HCT116 (cell line): ENCODE data around the gene RTN4RL2. TPM values are rescaled to one million over a fixed set of nuclear protein-coding genes. Genes with fewer than 3 reads are reported as not detected.

Experiments used
- RAD21 ChIP-seq: IDR thresholded peaks from 2 replicates; pipeline ENCODE4 v1.6.1; 2012; ENCODE audit warnings: low read depth, mild to moderate bottlenecking
- SP1 ChIP-seq: IDR thresholded peaks from 2 replicates; pipeline ENCODE4 v1.6.1; 2012; ENCODE audit warnings: low read depth
- TCF7L2 ChIP-seq: IDR thresholded peaks from 2 replicates; pipeline ENCODE4 v1.7.0; 2011; ENCODE audit warnings: borderline replicate concordance, inconsistent platforms; ENCODE audit not compliant: insufficient read depth, insufficient read length; ENCODE audit errors: extremely low read depth
- total RNA-seq: library from RNA; stranded (reverse); gene quantifications from one replicate; pipeline ENCODE4 v1.2.1, GENCODE V29; 2021; ENCODE audit not compliant: unreplicated experiment
- TF ChIP-seq, protein P1 (sequence below): IDR thresholded peaks from 2 replicates; pipeline ENCODE4 v1.6.1; 2012; ENCODE audit warnings: low read depth
- TF ChIP-seq, protein P2 (sequence below), 3 experiments: fragments of 200-600 bp in 1 of 3; sonication (generic) in 1 of 3; IDR thresholded peaks in 2 of 3; conservative IDR thresholded peaks in 1 of 3; 2 replicates each; pipeline ENCODE4 v1.5.1; 2012 to 2017; ENCODE audit warnings: low read depth in 2 of 3, low read length in 2 of 3, antibody characterized with exemption in 1 of 3, borderline replicate concordance in 1 of 3, control low read depth in 1 of 3, mild to moderate bottlenecking in 1 of 3, mixed read lengths in 1 of 3, mixed run types in 1 of 3, moderate library complexity in 1 of 3; ENCODE audit not compliant: insufficient read depth in 1 of 3

The RTN4RL2 gene
- total RNA-seq, 1 experiment from 2014 or later = 24.0 TPM

DNA sequence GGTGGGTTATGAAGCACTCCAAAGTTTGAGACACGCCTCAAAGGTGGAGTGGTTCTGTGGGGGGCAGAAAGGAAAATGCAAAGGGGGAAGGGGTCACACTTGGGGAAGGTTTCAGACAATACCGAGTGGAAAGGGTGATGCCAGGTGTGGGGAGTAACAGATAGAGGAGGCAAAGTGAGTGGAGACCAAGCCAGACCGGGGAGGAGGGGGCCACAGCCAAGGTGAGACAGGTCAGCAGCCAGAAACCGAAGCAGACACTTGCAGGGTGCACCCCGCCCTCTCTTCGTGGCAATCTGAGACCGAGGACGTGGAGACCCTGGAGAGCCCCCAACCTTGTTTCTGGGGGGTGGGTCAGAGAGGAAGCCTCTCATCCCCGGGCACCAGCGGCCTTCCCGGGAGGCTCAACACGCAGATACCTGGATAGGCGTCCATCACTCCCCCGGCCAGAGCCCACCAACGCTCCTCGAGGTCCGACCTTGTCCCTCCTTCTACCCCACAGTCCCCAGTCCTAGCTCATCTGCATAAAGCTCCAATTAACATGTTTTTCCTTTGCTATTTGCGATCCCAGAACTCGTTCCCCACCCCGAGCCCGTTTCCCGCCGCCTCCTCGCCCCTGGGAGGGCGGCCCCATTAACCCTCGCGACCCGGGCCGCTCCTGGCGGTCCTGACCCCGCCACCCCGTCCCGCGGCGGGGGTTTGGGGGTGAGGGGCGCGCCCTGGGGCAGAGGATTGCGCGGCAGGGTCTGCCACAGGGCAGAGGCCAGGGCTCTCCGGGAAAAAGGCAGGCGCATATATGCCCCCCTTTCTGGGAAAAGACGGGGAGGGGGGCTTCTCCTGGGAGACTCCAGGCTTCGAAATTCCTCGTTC, 21.8 kb downstream of the RTN4RL2 start (continued):
- TF ChIP-seq, protein P1, sequence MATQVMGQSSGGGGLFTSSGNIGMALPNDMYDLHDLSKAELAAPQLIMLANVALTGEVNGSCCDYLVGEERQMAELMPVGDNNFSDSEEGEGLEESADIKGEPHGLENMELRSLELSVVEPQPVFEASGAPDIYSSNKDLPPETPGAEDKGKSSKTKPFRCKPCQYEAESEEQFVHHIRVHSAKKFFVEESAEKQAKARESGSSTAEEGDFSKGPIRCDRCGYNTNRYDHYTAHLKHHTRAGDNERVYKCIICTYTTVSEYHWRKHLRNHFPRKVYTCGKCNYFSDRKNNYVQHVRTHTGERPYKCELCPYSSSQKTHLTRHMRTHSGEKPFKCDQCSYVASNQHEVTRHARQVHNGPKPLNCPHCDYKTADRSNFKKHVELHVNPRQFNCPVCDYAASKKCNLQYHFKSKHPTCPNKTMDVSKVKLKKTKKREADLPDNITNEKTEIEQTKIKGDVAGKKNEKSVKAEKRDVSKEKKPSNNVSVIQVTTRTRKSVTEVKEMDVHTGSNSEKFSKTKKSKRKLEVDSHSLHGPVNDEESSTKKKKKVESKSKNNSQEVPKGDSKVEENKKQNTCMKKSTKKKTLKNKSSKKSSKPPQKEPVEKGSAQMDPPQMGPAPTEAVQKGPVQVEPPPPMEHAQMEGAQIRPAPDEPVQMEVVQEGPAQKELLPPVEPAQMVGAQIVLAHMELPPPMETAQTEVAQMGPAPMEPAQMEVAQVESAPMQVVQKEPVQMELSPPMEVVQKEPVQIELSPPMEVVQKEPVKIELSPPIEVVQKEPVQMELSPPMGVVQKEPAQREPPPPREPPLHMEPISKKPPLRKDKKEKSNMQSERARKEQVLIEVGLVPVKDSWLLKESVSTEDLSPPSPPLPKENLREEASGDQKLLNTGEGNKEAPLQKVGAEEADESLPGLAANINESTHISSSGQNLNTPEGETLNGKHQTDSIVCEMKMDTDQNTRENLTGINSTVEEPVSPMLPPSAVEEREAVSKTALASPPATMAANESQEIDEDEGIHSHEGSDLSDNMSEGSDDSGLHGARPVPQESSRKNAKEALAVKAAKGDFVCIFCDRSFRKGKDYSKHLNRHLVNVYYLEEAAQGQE = no peak
- TF ChIP-seq SP1 = no peak
- TF ChIP-seq, protein P2, sequence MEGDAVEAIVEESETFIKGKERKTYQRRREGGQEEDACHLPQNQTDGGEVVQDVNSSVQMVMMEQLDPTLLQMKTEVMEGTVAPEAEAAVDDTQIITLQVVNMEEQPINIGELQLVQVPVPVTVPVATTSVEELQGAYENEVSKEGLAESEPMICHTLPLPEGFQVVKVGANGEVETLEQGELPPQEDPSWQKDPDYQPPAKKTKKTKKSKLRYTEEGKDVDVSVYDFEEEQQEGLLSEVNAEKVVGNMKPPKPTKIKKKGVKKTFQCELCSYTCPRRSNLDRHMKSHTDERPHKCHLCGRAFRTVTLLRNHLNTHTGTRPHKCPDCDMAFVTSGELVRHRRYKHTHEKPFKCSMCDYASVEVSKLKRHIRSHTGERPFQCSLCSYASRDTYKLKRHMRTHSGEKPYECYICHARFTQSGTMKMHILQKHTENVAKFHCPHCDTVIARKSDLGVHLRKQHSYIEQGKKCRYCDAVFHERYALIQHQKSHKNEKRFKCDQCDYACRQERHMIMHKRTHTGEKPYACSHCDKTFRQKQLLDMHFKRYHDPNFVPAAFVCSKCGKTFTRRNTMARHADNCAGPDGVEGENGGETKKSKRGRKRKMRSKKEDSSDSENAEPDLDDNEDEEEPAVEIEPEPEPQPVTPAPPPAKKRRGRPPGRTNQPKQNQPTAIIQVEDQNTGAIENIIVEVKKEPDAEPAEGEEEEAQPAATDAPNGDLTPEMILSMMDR (IDR thresholded peaks at IDR 0.05 in 2 of 3, conservative IDR thresholded peaks at IDR 0.05 in 1 of 3; ENCODE audit: borderline replicate concordance in 1 of 3, insufficient read depth in 1 of 3, low read depth in 2 of 3, low read length in 2 of 3) = no peak
- no peak for TF ChIP-seq TCF7L2
- no peak for TF ChIP-seq RAD21
